Fibroblast of peridontal ligament (primary cell): ENCODE results near the gene SPATA24.
"Not testable (repeated sequence)": the region's sequence is repeated elsewhere in the genome, so short reads cannot be mapped to it uniquely, and the experiment has no call there.

Experiments
- DNase-seq: peaks from one replicate; pipeline ENCODE4 v3.0.0-alpha.2; 2010; ENCODE audit errors: extremely low read depth

The SPATA24 gene

GRCh38 chr5:139403787-139404483 is at the start of gene SPATA24:
Gene SPATA24 (minus strand): TSS chr5:139404089. CDS start chr5:139404060, 29 bp downstream.
- DNase-seq, result peak; percentile 95

- no peak for DNase-seq
Observed at GRCh38 chr5:139451878-139452660, 48.2 kb upstream of the SPATA24 start.

GRCh38 chr5:139451176-139451575 is 47.3 kb upstream of the SPATA24 start:
- no peak for DNase-seq

- peak; percentile 44 for DNase-seq
Observed at GRCh38 chr5:139446956-139447779, 43.3 kb upstream of the SPATA24 start.

GRCh38 chr5:139445325-139446170 is 41.7 kb upstream of the SPATA24 start:
- DNase-seq, result peak; percentile 40

- peak; percentile 75 for DNase-seq
Observed at GRCh38 chr5:139443831-139444453, 40.1 kb upstream of the SPATA24 start.

GRCh38 chr5:139440416-139440815 is 36.5 kb upstream of the SPATA24 start:
- not testable (repeated sequence) for DNase-seq

- DNase-seq, result peak; percentile 88
Observed at GRCh38 chr5:139439013-139439903, 35.4 kb upstream of the SPATA24 start, which contains the start of gene DNAJC18. Gene DNAJC18 (minus strand): TSS chr5:139439525. CDS start chr5:139439445, 80 bp downstream.

GRCh38 chr5:139438707-139439012 is 34.8 kb upstream of the SPATA24 start:
- no peak for DNase-seq

- DNase-seq, result no peak
Observed at GRCh38 chr5:139435676-139436075, 31.8 kb upstream of the SPATA24 start.

GRCh38 chr5:139431706-139432105 is 27.8 kb upstream of the SPATA24 start:
- DNase-seq, result no peak

- DNase-seq, result no peak
Observed at GRCh38 chr5:139430015-139430414, 26.1 kb upstream of the SPATA24 start.

- peak; percentile 83 for DNase-seq
Observed at GRCh38 chr5:139426203-139426885, 22.5 kb upstream of the SPATA24 start.

- DNase-seq, result no peak
Observed at GRCh38 chr5:139425497-139425896, 21.6 kb upstream of the SPATA24 start.

- peak; percentile 84 for DNase-seq
Observed at GRCh38 chr5:139422307-139422893, 18.5 kb upstream of the SPATA24 start.

- no peak for DNase-seq
Observed at GRCh38 chr5:139419226-139420192, 15.6 kb upstream of the SPATA24 start.

- no peak for DNase-seq
Observed at GRCh38 chr5:139418793-139419192, 14.9 kb upstream of the SPATA24 start.

- DNase-seq, result peak; percentile 47
Observed at GRCh38 chr5:139417214-139417613, 13.3 kb upstream of the SPATA24 start.
